ENCODE measurements around the gene RAP1GAP2.
"Not testable (repeated sequence)": the region's sequence is repeated elsewhere in the genome, so short reads cannot be mapped to it uniquely, and the experiment has no call there.

The RAP1GAP2 gene

GRCh38 chr17:3039736-3040135 lies 243.5 kb downstream of the RAP1GAP2 start:
- no peak for DNase-seq (ENCODE audit: low read depth in 2 of 2)

DNA sequence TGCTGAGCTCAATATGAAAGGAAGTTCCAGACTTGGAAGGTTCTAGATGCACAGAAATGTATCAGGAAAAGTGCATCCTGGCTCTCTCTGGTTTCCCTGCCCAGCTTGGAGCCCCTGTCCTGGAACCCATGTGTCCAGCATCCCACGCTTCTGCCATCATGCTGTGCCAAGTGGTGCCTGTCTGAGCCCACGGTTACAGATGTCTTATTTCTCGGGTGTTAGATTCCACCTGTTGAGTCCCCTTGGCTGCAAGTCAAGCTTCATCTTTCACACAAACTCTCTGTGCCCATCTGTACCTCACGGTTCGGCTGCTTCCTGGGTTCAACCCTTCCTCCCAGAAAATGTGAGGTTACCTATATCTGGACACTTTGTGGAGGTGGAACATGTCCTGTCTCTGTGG lies 244.6 kb downstream of the RAP1GAP2 start:
- no peak for DNase-seq (ENCODE audit: low read depth in 2 of 2)

DNA sequence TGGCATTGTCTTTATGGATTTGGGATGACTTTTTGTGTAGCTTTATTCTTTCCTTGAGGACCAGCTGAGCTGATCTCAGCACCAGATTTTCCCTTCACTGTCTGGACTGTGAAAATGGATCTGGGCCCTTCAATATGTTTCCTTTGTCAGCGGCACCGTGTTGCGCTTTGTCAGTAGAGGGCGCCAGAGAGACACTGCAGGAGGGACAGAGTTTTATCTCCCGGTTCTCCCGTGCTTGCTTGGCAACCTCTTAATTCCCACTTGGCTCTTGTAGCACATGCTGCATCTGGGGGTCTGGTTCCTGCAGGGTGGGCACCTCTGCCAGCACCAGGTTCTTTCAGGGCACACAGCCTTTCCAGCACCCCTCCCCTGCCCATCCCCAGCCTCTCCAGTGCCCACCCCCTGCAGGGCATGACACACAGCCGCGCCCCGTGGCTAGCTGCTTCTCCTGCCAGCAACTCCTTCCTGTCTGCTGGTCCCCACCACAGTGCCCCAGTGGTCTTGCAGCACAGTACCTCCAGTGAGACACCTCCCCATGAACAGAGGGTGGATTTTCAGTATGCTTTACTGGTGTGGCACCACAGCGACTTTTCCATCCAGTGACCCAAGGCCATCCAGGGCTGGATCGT lies 247.6 kb downstream of the RAP1GAP2 start:
- no peak for DNase-seq (ENCODE audit: low read depth in 2 of 2)

GRCh38 chr17:3046753-3047152 lies 250.5 kb downstream of the RAP1GAP2 start:
- DNase-seq (ENCODE audit: low read depth in 2 of 2), result no peak

GRCh38 chr17:3048727-3049471 lies 252.7 kb downstream of the RAP1GAP2 start:
- DNase-seq (ENCODE audit: low read depth in 2 of 2), result peak; percentile 75 to 85

DNA sequence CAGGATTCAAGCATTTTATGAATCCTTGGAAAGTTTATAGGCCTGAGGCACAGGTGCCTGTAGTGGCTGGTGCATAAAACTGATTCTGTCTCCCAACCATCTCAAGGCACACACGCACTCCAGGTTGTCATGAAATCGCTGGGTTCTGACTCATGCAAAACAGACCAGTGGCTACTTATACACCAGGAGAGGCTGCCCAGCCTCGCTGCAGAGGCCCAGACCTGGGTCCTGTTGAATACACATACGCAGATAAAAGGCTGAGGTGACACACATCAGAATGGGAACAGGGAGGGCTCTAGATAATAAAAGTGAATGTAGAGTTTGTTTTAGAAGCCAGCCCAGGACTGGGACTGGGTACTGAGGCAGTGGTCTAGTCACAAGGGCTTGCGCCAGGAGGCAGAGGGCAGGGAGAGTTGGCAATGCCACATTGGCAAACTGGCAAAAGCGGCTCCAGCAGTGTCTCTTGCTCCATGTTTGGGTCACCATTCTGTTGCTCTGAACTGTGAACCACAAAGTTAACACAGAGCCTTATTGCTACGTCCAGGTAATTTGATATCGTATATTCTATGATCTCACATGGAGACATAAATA lies 253.6 kb downstream of the RAP1GAP2 start:
- no peak for DNase-seq (ENCODE audit: low read depth in 2 of 2)

GRCh38 chr17:3054868-3055267 lies 258.6 kb downstream of the RAP1GAP2 start:
- DNase-seq (ENCODE audit: low read depth in 2 of 2), result not testable (repeated sequence)

- DNase-seq (ENCODE audit: low read depth in 2 of 2), result not testable (repeated sequence)
Measured at GRCh38 chr17:3062824-3063377, 266.7 kb downstream of the RAP1GAP2 start.

DNA sequence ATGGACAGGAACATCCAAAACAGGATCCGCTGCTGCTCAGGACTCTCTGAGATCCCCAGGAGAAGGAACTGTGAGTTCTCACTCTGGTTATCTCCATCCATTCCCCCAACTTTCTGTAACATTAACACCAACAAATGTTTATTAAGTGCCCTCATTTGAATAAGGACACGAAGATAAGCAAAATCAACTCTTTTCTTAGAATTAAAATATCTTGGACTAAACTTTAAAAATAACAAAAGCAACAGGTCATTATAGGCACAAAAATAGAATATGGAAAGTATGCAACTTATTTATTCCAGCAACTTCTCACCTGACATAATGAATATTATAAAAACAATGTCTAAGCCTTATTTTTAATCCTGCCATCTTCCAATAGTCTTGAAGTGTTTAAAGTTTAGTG lies 267.3 kb downstream of the RAP1GAP2 start, which contains the start of gene OR1D5:
OR1D5 (minus strand) TSS at position 101 of the 400 bp plus-strand sequence; CDS start at position 101, 0 bp downstream.
- not testable (repeated sequence) for DNase-seq (ENCODE audit: low read depth in 2 of 2)

- DNase-seq (ENCODE audit: low read depth in 2 of 2), result not testable (repeated sequence)
Measured at GRCh38 chr17:3065192-3065591, 269.0 kb downstream of the RAP1GAP2 start.

DNA sequence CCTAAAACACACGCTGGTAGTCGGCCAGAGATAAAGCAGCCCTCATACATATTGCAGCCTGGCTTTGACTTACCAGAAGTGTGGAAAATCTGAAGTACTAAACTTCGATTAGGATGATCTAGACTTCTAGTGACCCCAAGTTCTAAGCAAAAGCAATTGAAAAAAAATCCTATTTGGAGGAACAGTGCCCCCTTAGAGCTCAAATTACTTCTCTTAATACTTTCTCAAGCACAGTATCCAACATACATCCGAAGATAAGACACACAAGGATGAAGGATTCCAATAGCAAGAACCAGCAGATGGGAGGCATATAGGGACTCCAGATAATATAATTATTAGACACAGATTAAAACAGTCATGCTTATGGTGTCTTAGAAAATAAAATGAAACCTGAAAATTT lies 277.6 kb downstream of the RAP1GAP2 start:
- not testable (repeated sequence) for DNase-seq (ENCODE audit: low read depth in 2 of 2)
